ENCODE data around the gene SLC1A7.
A peak's percentile ranks its signal among the peaks of the same experiment; 100 is the strongest.

The SLC1A7 gene

GRCh38 chr1:53061123-53061858, 81.1 kb downstream of the SLC1A7 start:
- peak; percentile 28 for DNase-seq (ENCODE audit: low spot score)

- peak; percentile 90 for DNase-seq (ENCODE audit: low spot score)
Observed at GRCh38 chr1:53060579-53060978, 81.9 kb downstream of the SLC1A7 start.

- DNase-seq (ENCODE audit: low spot score): peak; percentile 43
Observed at GRCh38 chr1:53057127-53057526, 85.3 kb downstream of the SLC1A7 start.

GRCh38 chr1:53051676-53052075, 90.8 kb downstream of the SLC1A7 start:
- DNase-seq (ENCODE audit: low spot score): no peak

DNA sequence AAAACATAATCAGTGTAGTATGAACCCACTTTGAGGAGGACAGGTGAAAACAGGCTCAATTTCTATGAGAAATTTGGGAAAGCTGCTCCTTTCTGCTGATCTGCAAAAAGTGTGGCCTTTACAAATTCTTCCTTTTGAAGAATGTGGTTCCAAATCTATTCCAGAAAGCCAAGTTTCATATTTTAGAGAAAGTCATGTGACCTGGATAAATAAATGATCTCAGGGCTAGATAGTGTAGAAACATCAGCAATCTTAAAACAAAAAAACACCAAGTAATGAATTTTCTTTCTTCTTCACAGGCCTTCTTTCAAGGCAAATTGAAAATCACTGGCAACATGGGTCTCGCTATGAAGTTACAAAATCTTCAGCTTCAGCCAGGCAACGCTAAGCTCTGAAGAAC, 92.1 kb downstream of the SLC1A7 start:
- DNase-seq (ENCODE audit: low spot score): no peak

DNA sequence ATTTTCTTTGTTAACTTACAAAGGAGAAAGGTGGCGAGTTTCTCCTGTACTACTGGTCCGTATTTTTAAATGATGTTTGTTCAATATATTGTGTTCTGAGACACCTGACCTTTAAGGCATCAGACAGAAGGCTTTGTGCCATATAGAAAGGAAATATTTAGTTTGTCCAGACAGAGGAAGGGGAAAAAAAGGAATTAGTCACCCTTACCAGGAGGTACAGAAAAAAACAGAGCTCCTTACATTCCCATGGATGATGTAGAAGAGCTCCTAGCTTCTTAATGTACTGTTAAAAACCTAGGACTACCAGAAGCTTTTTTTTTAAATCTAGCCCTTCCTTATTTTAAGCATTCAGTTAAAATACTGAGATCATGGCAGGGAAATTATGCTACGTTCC, 92.9 kb downstream of the SLC1A7 start:
- DNase-seq (ENCODE audit: low spot score): no peak

GRCh38 chr1:53048960-53049573, 93.4 kb downstream of the SLC1A7 start:
- no peak for DNase-seq (ENCODE audit: low spot score)

- peak; percentile 30 for DNase-seq (ENCODE audit: low spot score)
Observed at GRCh38 chr1:53047737-53048736, 94.4 kb downstream of the SLC1A7 start.

DNA sequence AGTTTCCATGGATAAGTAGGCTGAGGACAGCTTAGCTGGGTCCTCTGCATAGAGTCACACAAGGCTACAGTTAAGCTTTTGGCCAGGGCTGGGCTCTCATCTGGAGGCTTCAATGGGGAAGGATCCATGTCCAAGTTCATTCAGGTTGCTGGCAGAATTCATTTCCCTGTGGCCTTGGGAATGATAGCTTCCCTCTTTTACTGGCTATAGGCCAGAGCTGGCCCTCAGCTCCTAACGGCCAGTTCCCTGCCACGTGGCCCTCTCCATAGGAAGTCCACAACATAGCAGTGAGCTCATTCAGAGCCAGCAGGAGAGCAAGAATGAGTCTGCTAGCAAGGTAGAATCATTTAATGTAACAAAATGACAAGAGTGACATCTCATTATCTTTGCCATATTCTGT, 95.5 kb downstream of the SLC1A7 start:
- no peak for DNase-seq (ENCODE audit: low spot score)

DNA sequence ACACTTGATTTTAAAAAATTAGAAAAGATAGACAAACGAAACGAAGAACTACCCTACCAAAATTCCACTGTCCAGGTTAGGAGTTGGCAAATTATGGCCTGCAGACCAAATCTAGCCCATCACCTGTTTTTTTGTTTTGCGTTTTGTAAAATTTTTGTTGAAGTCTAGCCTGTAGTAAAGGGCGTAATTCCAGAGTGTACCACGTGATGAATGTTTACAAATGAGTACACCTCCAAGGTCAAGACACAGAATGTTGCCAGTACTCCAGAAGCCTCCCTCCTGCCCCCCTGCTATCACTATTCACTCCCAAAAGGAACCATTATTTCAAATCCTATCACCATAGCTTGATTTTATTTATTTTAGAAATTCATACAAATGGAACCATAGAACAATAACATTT, 97.5 kb downstream of the SLC1A7 start:
- DNase-seq (ENCODE audit: low spot score): no peak

GRCh38 chr1:53043271-53043670, 99.2 kb downstream of the SLC1A7 start:
- peak; percentile 77 for DNase-seq (ENCODE audit: low spot score)

GRCh38 chr1:53038566-53038965, 103.9 kb downstream of the SLC1A7 start:
- no peak for DNase-seq (ENCODE audit: low spot score)

All from AG08395 (cell line).